Subcutaneous abdominal adipose tissue (tissue), 5 donors: ENCODE data around the gene CDCP1.

Experiments
- H3K27ac ChIP-seq: one replicate; pipeline ENCODE4 v1.7.0; 2013; ENCODE audit warnings: low read depth, mild to moderate bottlenecking, inconsistent platforms, low read length, moderate library complexity
- H3K27me3 ChIP-seq, 5 donors: one replicate each; pipeline ENCODE4 v1.7.0; 2013; ENCODE audit warnings: low read length in 5 of 5, inconsistent platforms in 1 of 5; ENCODE audit not compliant: control insufficient read depth in 5 of 5, insufficient read depth in 4 of 5
- H3K36me3 ChIP-seq, 5 donors: one replicate each; pipeline ENCODE4 v1.7.0; 2013; ENCODE audit warnings: low read length in 5 of 5; ENCODE audit not compliant: control insufficient read depth in 5 of 5, insufficient read depth in 5 of 5
- H3K4me1 ChIP-seq, 5 donors: one replicate each; pipeline ENCODE4 v1.7.0; 2013; ENCODE audit warnings: low read length in 5 of 5, mild to moderate bottlenecking in 3 of 5, moderate library complexity in 1 of 5; ENCODE audit not compliant: control insufficient read depth in 5 of 5, insufficient read depth in 5 of 5
- H3K4me3 ChIP-seq, 5 donors: one replicate each; pipeline ENCODE4 v1.7.0; 2013; ENCODE audit warnings: low read length in 5 of 5, low read depth in 1 of 5
- H3K9ac ChIP-seq, 5 donors: one replicate each; pipeline ENCODE4 v1.7.0; 2013; ENCODE audit warnings: low read length in 5 of 5, mild to moderate bottlenecking in 4 of 5, moderate library complexity in 3 of 5
- H3K9me3 ChIP-seq, 5 donors: one replicate each; pipeline ENCODE4 v1.7.0; 2013; ENCODE audit warnings: low read length in 5 of 5; ENCODE audit not compliant: control insufficient read depth in 5 of 5
- donor health status: healthy.
- donor health status: healthy.
- donor health status: healthy.
- donor health status: healthy.
- donor health status: healthy.

The CDCP1 gene

GRCh38 chr3:45104715-45105711 is 41.2 kb downstream of the CDCP1 start:
- H3K9ac ChIP-seq, result no peak overlapping the region
- peaks cover 0 to 5% (median 0%) of the 10 kb centered on the region in 5 donors for H3K4me1 ChIP-seq
- no peaks in the 10 kb centered on the region for H3K27me3 ChIP-seq
- H3K27ac ChIP-seq, result no peak overlapping the region
- no peaks in the 10 kb centered on the region for H3K9me3 ChIP-seq
- H3K36me3 ChIP-seq, result no peaks in the 10 kb centered on the region
- no peak overlapping the region for H3K4me3 ChIP-seq

GRCh38 chr3:45103753-45104714 is 42.1 kb downstream of the CDCP1 start:
- H3K4me3 ChIP-seq, result no peak overlapping the region
- no peaks in the 10 kb centered on the region for H3K36me3 ChIP-seq
- no peaks in the 10 kb centered on the region for H3K4me1 ChIP-seq
- no peak overlapping the region for H3K9ac ChIP-seq
- no peaks in the 10 kb centered on the region for H3K9me3 ChIP-seq
- no peak overlapping the region for H3K27ac ChIP-seq
- no peaks in the 10 kb centered on the region for H3K27me3 ChIP-seq

GRCh38 chr3:45103334-45103733 is 42.8 kb downstream of the CDCP1 start:
- H3K4me3 ChIP-seq, result no peak overlapping the region
- H3K4me1 ChIP-seq, result no peaks in the 10 kb centered on the region
- H3K9ac ChIP-seq, result no peak overlapping the region
- no peaks in the 10 kb centered on the region for H3K9me3 ChIP-seq
- no peaks in the 10 kb centered on the region for H3K27me3 ChIP-seq
- no peaks in the 10 kb centered on the region for H3K36me3 ChIP-seq
- H3K27ac ChIP-seq, result no peak overlapping the region

- H3K27me3 ChIP-seq, result no peaks in the 10 kb centered on the region
- no peaks in the 10 kb centered on the region for H3K9me3 ChIP-seq
- H3K36me3 ChIP-seq, result no peaks in the 10 kb centered on the region
- no peak overlapping the region for H3K4me3 ChIP-seq
- no peak overlapping the region for H3K9ac ChIP-seq
- no peaks in the 10 kb centered on the region for H3K4me1 ChIP-seq
- H3K27ac ChIP-seq, result no peak overlapping the region
Measured at GRCh38 chr3:45100981-45101407, 45.2 kb downstream of the CDCP1 start.

- H3K9me3 ChIP-seq, result no peaks in the 10 kb centered on the region
- H3K4me1 ChIP-seq, result no peaks in the 10 kb centered on the region
- no peaks in the 10 kb centered on the region for H3K36me3 ChIP-seq
- H3K27ac ChIP-seq, result no peak overlapping the region
- H3K9ac ChIP-seq, result no peak overlapping the region
- H3K4me3 ChIP-seq, result no peak overlapping the region
- H3K27me3 ChIP-seq, result peaks cover 1 to 7% (median 3%) of the 10 kb centered on the region in 5 donors
Measured at GRCh38 chr3:45098310-45098709, 47.9 kb downstream of the CDCP1 start.

GRCh38 chr3:45097296-45097883 is 48.8 kb downstream of the CDCP1 start:
- H3K4me1 ChIP-seq, result peaks cover 0 to 3% (median 0%) of the 10 kb centered on the region in 5 donors
- H3K4me3 ChIP-seq, result no peak overlapping the region
- peaks cover 3 to 9% (median 4%) of the 10 kb centered on the region in 5 donors for H3K27me3 ChIP-seq
- H3K36me3 ChIP-seq, result no peaks in the 10 kb centered on the region
- no peak overlapping the region for H3K27ac ChIP-seq
- no peaks in the 10 kb centered on the region for H3K9me3 ChIP-seq
- no peak overlapping the region for H3K9ac ChIP-seq

- Histone ChIP-seq H3K4me1 (peaks cover 0 to 3% (median 0%) of the 10 kb centered on the region in 5 donors), H3K27ac (no peak overlapping the region), H3K27me3 (peaks cover 3 to 9% (median 4%) of the 10 kb centered on the region in 5 donors), H3K9ac (no peak overlapping the region), H3K36me3 (no peaks in the 10 kb centered on the region), H3K9me3 (peaks cover 0 to 2% (median 0%) of the 10 kb centered on the region in 5 donors), H3K4me3 (no peak overlapping the region)
Measured at GRCh38 chr3:45095916-45096526, 50.2 kb downstream of the CDCP1 start.

- Histone ChIP-seq H3K4me3 (no peak overlapping the region), H3K36me3 (no peaks in the 10 kb centered on the region), H3K9me3 (peaks cover 0 to 7% (median 3%) of the 10 kb centered on the region in 5 donors), H3K4me1 (peaks cover 0 to 3% (median 0%) of the 10 kb centered on the region in 5 donors), H3K27me3 (peaks cover 3 to 9% (median 4%) of the 10 kb centered on the region in 5 donors), H3K9ac (peak overlapping the region in 1 of 5 donors; percentile 14), H3K27ac (no peak overlapping the region)
Measured at GRCh38 chr3:45093176-45093575, 53.0 kb downstream of the CDCP1 start.
